H1 (cell line): ENCODE measurements around the gene FGF13. TPM values are rescaled to one million over a fixed set of nuclear protein-coding genes. Genes with fewer than 3 reads are reported as not detected.

Experiments
- CTCF ChIA-PET: fragments of 300-600 bp; sonication (Branson Sonifier 250); formaldehyde crosslinking; loops from one replicate; lab custom pipeline; 2021; ENCODE audit not compliant: partially characterized antibody; lab: Charles Lee
- POLR2A ChIA-PET: fragments of 300-600 bp; sonication (Branson Sonifier 250); formaldehyde crosslinking; loops from one replicate; lab custom pipeline; 2021; ENCODE audit warnings: inconsistent platforms; ENCODE audit not compliant: partially characterized antibody; lab: Charles Lee
- DNase-seq, 2 experiments: peaks; one replicate each; pipeline versions ENCODE4 v3.0.0 to v3.0.0-alpha.2; 2010 to 2022; ENCODE audit warnings: low spot score in 2 of 2, low read depth in 1 of 2, mixed read lengths in 1 of 2
- FAIRE-seq: peaks from 2 replicates; lab custom pipeline; 2011; peaks lifted over from hg19 to GRCh38; lab: Jason Lieb, UNC
- H2AFZ ChIP-seq: 2 replicates; pipeline ENCODE4 v1.8.1; 2012; ENCODE audit warnings: low read length, inconsistent platforms
- H2AK5ac ChIP-seq: 2 replicates; pipeline ENCODE4 v1.6.1; 2013; ENCODE audit warnings: low read depth, low read length
- H2BK120ac ChIP-seq: replicated peaks from 2 replicates; pipeline ENCODE3; 2013; ENCODE audit warnings: low read depth, low read length, inconsistent platforms
- H2BK12ac ChIP-seq: 2 replicates; pipeline ENCODE4 v1.6.1; 2013; ENCODE audit warnings: low read depth, low read length
- H2BK15ac ChIP-seq: 2 replicates; pipeline ENCODE4 v1.6.1; 2013; ENCODE audit warnings: low read length
- H2BK20ac ChIP-seq: 2 replicates; pipeline ENCODE4 v1.6.1; 2013; ENCODE audit warnings: low read length
- H2BK5ac ChIP-seq: 2 replicates; pipeline ENCODE4 v1.6.1; 2013; ENCODE audit warnings: low read depth, low read length
- H3K14ac ChIP-seq: 2 replicates; pipeline ENCODE4 v1.6.1; 2013; ENCODE audit warnings: inconsistent platforms; ENCODE audit not compliant: insufficient read length
- H3K18ac ChIP-seq: 2 replicates; pipeline ENCODE4 v1.6.1; 2013; ENCODE audit warnings: low read length; ENCODE audit errors: extremely low read depth
- H3K23ac ChIP-seq: 2 replicates; pipeline ENCODE4 v1.6.1; 2013; ENCODE audit warnings: inconsistent platforms; ENCODE audit not compliant: insufficient read length
- H3K23me2 ChIP-seq: 2 replicates; pipeline ENCODE4 v1.6.1; 2013; ENCODE audit warnings: low read depth, low read length
- H3K27ac ChIP-seq: 2 replicates; pipeline ENCODE4 v1.6.1; 2011; ENCODE audit warnings: low read depth, low read length, inconsistent platforms
- H3K27me3 ChIP-seq, 4 experiments: replicated peaks in 1 of 4; 1 replicate in 1 of 4; 2 replicates in 3 of 4; pipeline versions ENCODE4 v1.6.1 to v1.8.1; 2011 to 2013; ENCODE audit warnings: low read length in 3 of 4, mild to moderate bottlenecking in 3 of 4, inconsistent platforms in 2 of 4, mixed read lengths in 2 of 4, moderate library complexity in 1 of 4; ENCODE audit not compliant: control insufficient read depth in 3 of 4, insufficient read depth in 3 of 4; ENCODE audit errors: extremely low read depth in 1 of 4
- H3K36me3 ChIP-seq, 4 experiments: 2 replicates each; pipeline versions ENCODE4 v1.6.1 to v1.8.1; 2011 to 2013; ENCODE audit warnings: mild to moderate bottlenecking in 4 of 4, low read length in 3 of 4, moderate library complexity in 2 of 4, control low read depth in 1 of 4, inconsistent platforms in 1 of 4; ENCODE audit not compliant: insufficient read depth in 4 of 4, control insufficient read depth in 2 of 4
- H3K4ac ChIP-seq: replicated peaks from 2 replicates; pipeline ENCODE3; 2013; ENCODE audit warnings: low read length, low read depth, mixed read lengths, inconsistent platforms; ENCODE audit not compliant: insufficient read length
- H3K4me1 ChIP-seq, 4 experiments: replicated peaks in 1 of 4; 1 replicate in 1 of 4; 2 replicates in 3 of 4; pipeline versions ENCODE4 v1.6.1 to v1.8.1; 2011 to 2013; ENCODE audit warnings: low read length in 3 of 4, inconsistent platforms in 2 of 4, mixed read lengths in 1 of 4; ENCODE audit not compliant: insufficient read depth in 4 of 4, control insufficient read depth in 3 of 4
- H3K4me2 ChIP-seq, 2 experiments: 2 replicates each; pipeline versions ENCODE4 v1.6.1 to v1.8.1; 2011 to 2013; ENCODE audit warnings: low read depth in 2 of 2, low read length in 2 of 2, control low read depth in 1 of 2, inconsistent platforms in 1 of 2, mild to moderate bottlenecking in 1 of 2; ENCODE audit not compliant: insufficient read depth in 1 of 2
- H3K4me3 ChIP-seq, 4 experiments: fragments of 200-600, 300-600 bp in 1 of 4; sonication (generic), shearing (Covaris generic), sonication (Bioruptor Twin) in 1 of 4; 2 replicates each; pipeline versions ENCODE4 v1.5.1 to v1.8.1; 2011 to 2016; ENCODE audit warnings: low read length in 4 of 4, low read depth in 3 of 4, control low read depth in 2 of 4, inconsistent platforms in 2 of 4, mild to moderate bottlenecking in 2 of 4, mixed read lengths in 1 of 4, moderate library complexity in 1 of 4; ENCODE audit not compliant: insufficient read depth in 2 of 4; ENCODE audit errors: extremely low read depth in 1 of 4
- H3K56ac ChIP-seq: replicated peaks from 2 replicates; pipeline ENCODE3; 2013; ENCODE audit warnings: low read depth, mild to moderate bottlenecking, mixed read lengths, low read length, inconsistent platforms; ENCODE audit not compliant: insufficient read length
- H3K79me1 ChIP-seq: 2 replicates; pipeline ENCODE4 v1.6.1; 2013; ENCODE audit warnings: low read depth, low read length, control low read depth
- H3K79me2 ChIP-seq, 2 experiments: 2 replicates each; pipeline versions ENCODE4 v1.6.1 to v1.8.1; 2012 to 2013; ENCODE audit warnings: low read length in 2 of 2, mild to moderate bottlenecking in 2 of 2, inconsistent platforms in 1 of 2; ENCODE audit not compliant: insufficient read depth in 2 of 2, control insufficient read depth in 1 of 2
- H3K9ac ChIP-seq, 4 experiments: replicated peaks in 1 of 4; 1 replicate in 1 of 4; 2 replicates in 3 of 4; pipeline versions ENCODE4 v1.6.1 to v1.8.1; 2011 to 2013; ENCODE audit warnings: low read depth in 3 of 4, low read length in 3 of 4, control low read depth in 2 of 4, mild to moderate bottlenecking in 2 of 4, moderate library complexity in 2 of 4, inconsistent platforms in 1 of 4; ENCODE audit errors: extremely low read depth in 1 of 4
- H3K9me3 ChIP-seq, 2 experiments: 2 replicates each; pipeline versions ENCODE4 v1.6.1 to v1.8.1; 2012 to 2013; ENCODE audit warnings: mild to moderate bottlenecking in 2 of 2, moderate library complexity in 2 of 2, control low read depth in 1 of 2, inconsistent platforms in 1 of 2, low read depth in 1 of 2, low read length in 1 of 2, mixed read lengths in 1 of 2; ENCODE audit not compliant: insufficient read depth in 2 of 2
- H4K20me1 ChIP-seq, 2 experiments: replicated peaks in 1 of 2; 2 replicates each; pipeline versions ENCODE3 to v1.8.1; 2011 to 2013; ENCODE audit warnings: inconsistent platforms in 2 of 2, low read length in 2 of 2, mild to moderate bottlenecking in 1 of 2; ENCODE audit not compliant: insufficient read depth in 2 of 2, control insufficient read depth in 1 of 2
- H4K5ac ChIP-seq: 2 replicates; pipeline ENCODE4 v1.6.1; 2013; ENCODE audit warnings: low read length, low read depth, mixed read lengths, inconsistent platforms; ENCODE audit not compliant: insufficient read length
- H4K8ac ChIP-seq: 2 replicates; pipeline ENCODE4 v1.8.0; 2013; ENCODE audit warnings: mild to moderate bottlenecking, moderate library complexity, low read length, inconsistent platforms; ENCODE audit not compliant: insufficient read depth; ENCODE audit errors: extremely low read depth
- H4K91ac ChIP-seq: replicated peaks from 2 replicates; pipeline ENCODE3; 2013; ENCODE audit warnings: low read length, mixed read lengths, inconsistent platforms; ENCODE audit not compliant: insufficient read length
- HDAC2 ChIP-seq, 2 experiments: fragments of 300-600 bp in 1 of 2; sonication (generic) in 1 of 2; IDR thresholded peaks; 2 replicates each; pipeline ENCODE4 v1.6.1; 2011 to 2012; ENCODE audit warnings: low read depth in 2 of 2, low read length in 2 of 2, mild to moderate bottlenecking in 2 of 2, moderate library complexity in 2 of 2, borderline replicate concordance in 1 of 2, inconsistent platforms in 1 of 2
- WGBS, 2 experiments: shearing (Covaris generic) in 1 of 2; methylation state at CpG; one replicate each; pipeline versions ENCODE4 v1.1.6 to v1.1.7; 2013 to 2015; ENCODE audit warnings: low lambda C conversion rate in 2 of 2, mixed read lengths in 2 of 2, inconsistent platforms in 1 of 2, low coverage in 1 of 2, missing lambda C conversion rate in 1 of 2; ENCODE audit not compliant: insufficient replicate concordance in 2 of 2, insufficient coverage in 1 of 2, insufficient read length in 1 of 2; ENCODE audit errors: extremely low coverage in 1 of 2, missing lambda C conversion rate in 1 of 2; 5-methylcytosine and 5-hydroxymethylcytosine counted together
- polyA plus RNA-seq, 7 experiments: library from polyadenylated mRNA; depleted of rRNA in 3 of 7; stranded (reverse) in 5 of 7; unstranded in 2 of 7; fragments of >200 nt in 5 of 7; fragments of 200-250 nt in 2 of 7; gene quantifications; 1 replicate in 5 of 7; 2 replicates in 1 of 7; 4 replicates in 1 of 7; pipeline versions ENCODE4 v1.2.1 to v1.2.3, GENCODE V29; 2011 to 2013; ENCODE audit warnings: missing spikeins in 2 of 7, mixed read lengths in 2 of 7
- total RNA-seq: library from RNA; stranded (reverse); fragmentation: NEBNext Ultra II Directional; extraction: Animal tissue kit (Norgen Biotek cat#: 25700); gene quantifications from 2 replicates; pipeline ENCODE4 v1.2.1, GENCODE V29; 2021

FGF13 gene
- total and polyA plus RNA-seq, 2 of the 8 experiments (the other 6 are each of a cell fraction or from before 2014, with no cell fraction given), result 10.1 to 36.1 TPM

DNA sequence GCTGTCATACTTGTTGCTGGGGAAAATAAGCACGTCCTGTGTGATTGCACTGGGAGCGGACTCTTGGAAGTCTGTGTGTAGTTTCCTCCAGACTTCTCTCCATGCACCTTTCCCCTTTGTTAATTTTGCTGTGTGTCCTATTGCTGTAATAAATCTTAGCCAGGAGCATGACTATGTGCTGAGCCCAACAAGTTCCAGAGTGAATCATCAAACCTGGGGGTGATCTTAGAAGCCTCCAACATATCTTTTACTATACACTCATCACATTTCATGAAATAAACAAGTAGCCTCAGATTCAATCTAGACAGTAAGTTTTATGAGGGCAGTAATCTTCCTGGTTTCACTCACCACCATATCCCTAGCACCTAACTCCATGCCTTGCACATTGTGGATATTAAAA is 43.3 kb upstream of the FGF13 start:
- H3K4me1 ChIP-seq, result no peaks in the 10 kb centered on the region
- H3K23me2 ChIP-seq, result no peaks in the 10 kb centered on the region
- 92% methylated on average over 2 of the region's 2 CpGs; no CpG with 5 or more reads in 1 of the 2 experiments for WGBS, 2 experiments
- no peak overlapping the region for H2BK15ac ChIP-seq
- no peak overlapping the region for H2BK5ac ChIP-seq
- H3K4me3 ChIP-seq, result no peak overlapping the region
- H4K20me1 ChIP-seq, result no peaks in the 10 kb centered on the region
- no peaks in the 10 kb centered on the region for H3K9me3 ChIP-seq
- H2BK120ac ChIP-seq, result no peak overlapping the region
- H2AK5ac ChIP-seq, result no peak overlapping the region
- H2BK12ac ChIP-seq, result no peak overlapping the region
- H3K27ac ChIP-seq, result no peak overlapping the region
- no peaks in the 10 kb centered on the region for H3K79me1 ChIP-seq
- no peak overlapping the region for H3K4ac ChIP-seq
- H3K56ac ChIP-seq, result no peak overlapping the region
- no peak overlapping the region for H2BK20ac ChIP-seq
- no peaks in the 10 kb centered on the region for H3K36me3 ChIP-seq
- DNase-seq (no peak), FAIRE-seq (no peak)
- ChIA-PET POLR2A (no interaction called here), CTCF (no interaction called here)
- no peak overlapping the region for H3K23ac ChIP-seq
- no peaks in the 10 kb centered on the region for H3K27me3 ChIP-seq
- no peaks in the 10 kb centered on the region for H3K79me2 ChIP-seq
- H3K9ac ChIP-seq, result no peak overlapping the region
- H4K5ac ChIP-seq, result no peak overlapping the region
- no peak overlapping the region for H2AFZ ChIP-seq
- H3K14ac ChIP-seq, result no peak overlapping the region
- no peak overlapping the region for H3K4me2 ChIP-seq
- no peak overlapping the region for H3K18ac ChIP-seq
- H4K91ac ChIP-seq, result no peak overlapping the region
- no peak overlapping the region for H4K8ac ChIP-seq
- TF ChIP-seq HDAC2 (IDR thresholded peaks at IDR 0.05; ENCODE audit: borderline replicate concordance in 1 of 2, low read depth in 2 of 2, low read length in 2 of 2), result no peak
